ENCODE measurements around the gene STRA8.
A peak's percentile ranks its signal among the peaks of the same experiment; 100 is the strongest.

STRA8 gene

GRCh38 chr7:135270577-135271254 lies 37.1 kb downstream of the STRA8 start:
- no peak for DNase-seq

DNA sequence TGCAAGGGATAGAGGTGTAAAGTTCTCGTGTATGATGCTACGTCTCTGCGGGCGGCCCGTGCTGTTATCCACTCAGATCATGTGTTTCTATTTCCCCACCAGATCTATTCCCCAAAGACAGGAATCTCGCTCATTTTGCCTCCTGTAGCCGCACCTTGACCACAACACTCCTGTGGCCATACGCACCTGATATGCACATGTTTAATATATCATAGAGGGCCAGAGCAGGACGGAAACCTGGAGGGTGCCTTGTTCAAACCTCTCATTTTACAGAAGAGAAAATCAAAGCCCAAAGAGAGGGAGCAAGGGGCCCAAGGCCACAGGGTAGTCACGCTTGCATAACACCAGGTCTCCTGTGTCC lies 37.6 kb downstream of the STRA8 start:
- no peak for DNase-seq

DNA sequence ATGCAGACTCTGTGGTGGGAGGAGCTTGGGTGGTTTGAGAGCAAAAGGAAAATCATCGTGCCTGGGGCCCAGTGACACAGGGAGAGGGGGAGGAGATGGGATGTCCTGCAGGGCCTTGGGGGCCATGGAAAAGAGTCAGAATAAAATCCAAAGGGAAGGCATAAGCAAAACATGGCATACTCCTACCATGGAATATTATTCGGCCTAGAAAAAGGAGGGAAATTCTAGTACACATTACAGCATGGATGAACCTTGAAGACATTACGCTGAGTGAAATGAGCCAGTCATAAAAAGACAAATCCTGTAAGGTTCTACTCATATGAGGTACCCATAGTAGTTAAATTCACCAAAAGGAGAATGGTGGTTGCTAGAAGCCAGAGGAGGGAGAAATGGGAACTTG lies 38.7 kb downstream of the STRA8 start:
- DNase-seq = no peak

- DNase-seq = no peak
Measured at GRCh38 chr7:135273581-135273980, 39.9 kb downstream of the STRA8 start.

DNA sequence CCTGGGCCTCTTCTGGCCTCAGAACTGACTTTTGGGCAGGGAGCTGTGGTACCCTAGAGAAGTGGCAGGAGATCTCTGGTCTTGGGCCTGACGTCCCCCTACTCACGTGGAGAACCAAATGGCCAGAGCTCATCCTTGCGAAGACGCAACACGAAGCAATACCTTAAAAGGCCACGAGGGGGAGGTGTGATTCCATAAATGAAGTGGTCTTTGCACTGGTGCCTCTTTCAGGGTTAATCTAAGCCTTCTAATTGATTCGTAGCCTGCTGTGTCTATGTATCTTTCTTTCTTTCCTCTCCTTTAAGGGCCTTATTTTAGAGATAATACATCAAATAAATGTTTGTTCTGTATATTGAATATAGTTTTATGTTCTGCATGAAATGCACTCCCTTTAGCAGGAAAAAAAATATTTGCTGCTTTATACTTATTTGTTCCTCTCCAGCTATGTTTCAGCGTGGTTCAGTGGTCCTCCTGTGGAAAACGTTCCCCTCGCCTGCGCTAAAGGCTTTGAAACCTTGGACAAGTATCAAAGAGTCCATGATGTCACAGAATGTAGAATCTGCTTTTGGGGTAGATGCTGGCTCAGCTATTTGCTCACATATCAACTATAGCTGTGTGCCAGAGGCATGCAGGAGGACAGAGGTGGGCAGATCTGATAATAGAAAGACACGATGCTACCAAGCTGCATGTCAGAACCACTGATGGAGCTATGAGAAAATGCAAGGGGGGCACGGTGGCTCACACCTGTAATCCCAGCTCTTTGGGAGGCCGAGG lies 41.0 kb downstream of the STRA8 start:
- peak; percentile 64 to 66 for DNase-seq

DNA sequence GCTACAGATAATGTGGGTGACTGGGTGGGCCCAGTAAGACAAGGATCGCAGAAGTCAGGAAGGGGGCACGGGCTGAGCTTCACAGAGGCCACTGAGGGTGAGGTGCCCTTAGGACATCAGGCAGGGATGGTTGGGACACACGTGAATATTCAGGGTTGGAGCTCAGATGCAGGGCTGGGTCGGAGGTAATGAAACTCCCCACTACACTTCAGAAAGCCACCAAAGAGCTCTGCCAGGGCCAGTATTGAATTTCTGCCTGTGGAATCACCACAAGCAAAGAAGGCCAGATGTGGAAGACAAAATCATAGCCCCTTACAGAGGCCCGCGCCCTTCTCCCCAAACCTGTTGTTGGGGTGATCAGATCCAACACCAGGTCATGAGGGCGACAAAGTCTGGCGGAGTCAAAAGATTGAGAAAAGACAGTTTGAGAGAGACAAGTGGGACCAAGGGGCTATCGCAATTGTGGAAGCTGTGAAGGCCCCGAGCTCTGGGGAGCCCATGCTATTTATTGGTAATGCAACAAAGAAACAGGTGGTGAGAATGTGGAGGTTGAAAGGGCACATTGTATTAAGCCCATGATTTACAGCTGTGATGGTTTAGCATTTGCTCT lies 42.4 kb downstream of the STRA8 start:
- no peak for DNase-seq

- no peak for DNase-seq
Measured at GRCh38 chr7:135277161-135277560, 43.5 kb downstream of the STRA8 start.

GRCh38 chr7:135281363-135281949 lies 47.8 kb downstream of the STRA8 start:
- DNase-seq = peak; percentile 81 to 89

- no peak for DNase-seq
Measured at GRCh38 chr7:135282561-135283254, 49.1 kb downstream of the STRA8 start.

DNA sequence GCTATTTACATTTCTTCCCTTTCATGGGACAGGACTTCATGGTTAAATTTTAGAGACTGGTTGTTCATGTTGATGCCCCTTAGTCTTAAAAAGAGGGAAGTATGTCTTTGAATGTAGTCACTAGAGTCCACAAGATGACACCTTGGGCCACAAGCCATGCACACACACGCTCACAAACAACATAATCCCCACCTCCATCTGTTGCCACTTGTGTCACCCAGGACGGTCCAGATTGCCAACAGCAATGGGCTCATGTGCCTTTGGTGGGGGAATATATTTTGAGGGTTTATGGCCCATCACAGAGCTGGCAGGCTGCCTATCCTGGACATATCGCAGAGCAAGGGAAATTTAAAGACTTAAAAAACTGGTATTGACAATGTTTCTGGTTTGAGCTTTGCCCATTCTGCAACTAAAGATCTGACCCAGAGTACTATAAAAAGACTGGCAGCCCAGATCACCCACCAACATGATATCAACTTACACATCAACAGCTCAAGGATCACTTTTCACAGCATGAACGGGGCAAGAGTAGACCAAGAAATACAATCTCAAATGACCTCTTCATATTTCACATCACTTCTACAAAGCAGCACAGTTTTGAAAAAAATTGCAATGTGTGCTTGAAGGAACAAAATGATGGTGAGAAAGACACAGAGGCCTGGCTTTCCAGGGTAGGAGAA lies 50.5 kb downstream of the STRA8 start:
- no peak for DNase-seq

DNA sequence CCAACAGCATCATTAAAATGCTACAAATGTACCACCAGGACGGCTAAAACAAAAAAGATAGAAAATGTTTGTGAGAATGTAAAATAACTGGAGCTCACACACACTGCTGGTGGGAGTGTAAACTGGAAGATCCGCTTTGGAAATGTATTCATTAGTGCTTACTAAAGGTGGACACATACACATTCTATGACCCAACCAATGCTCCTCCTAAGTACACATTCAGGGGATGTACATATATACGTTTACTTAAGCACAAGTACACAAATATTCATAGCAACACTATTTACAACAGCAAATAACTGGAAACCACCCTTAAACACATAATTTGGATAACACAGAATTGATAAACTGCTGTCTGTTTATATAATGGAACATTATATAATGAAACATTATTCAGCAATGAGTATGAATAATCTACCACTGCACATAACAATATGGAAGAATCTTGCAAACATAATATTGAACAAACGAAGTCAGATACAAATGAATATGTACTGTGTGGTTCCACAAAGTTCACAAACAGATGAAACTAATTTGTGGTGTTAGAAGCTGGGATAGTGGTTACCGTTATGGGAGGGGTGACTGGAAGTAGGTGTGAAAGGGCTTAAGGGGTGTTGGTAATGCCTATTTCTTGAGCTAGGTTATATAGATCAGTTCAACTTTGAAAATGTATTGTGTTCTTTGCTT lies 52.1 kb downstream of the STRA8 start:
- DNase-seq = no peak

GRCh38 chr7:135286876-135287275 lies 53.2 kb downstream of the STRA8 start:
- no peak for DNase-seq

GRCh38 chr7:135290594-135290993 lies 57.0 kb downstream of the STRA8 start:
- no peak for DNase-seq

- no peak for DNase-seq
Measured at GRCh38 chr7:135291809-135292253, 58.2 kb downstream of the STRA8 start.

- no peak for DNase-seq
Measured at GRCh38 chr7:135299235-135299634, 65.6 kb downstream of the STRA8 start.

DNA sequence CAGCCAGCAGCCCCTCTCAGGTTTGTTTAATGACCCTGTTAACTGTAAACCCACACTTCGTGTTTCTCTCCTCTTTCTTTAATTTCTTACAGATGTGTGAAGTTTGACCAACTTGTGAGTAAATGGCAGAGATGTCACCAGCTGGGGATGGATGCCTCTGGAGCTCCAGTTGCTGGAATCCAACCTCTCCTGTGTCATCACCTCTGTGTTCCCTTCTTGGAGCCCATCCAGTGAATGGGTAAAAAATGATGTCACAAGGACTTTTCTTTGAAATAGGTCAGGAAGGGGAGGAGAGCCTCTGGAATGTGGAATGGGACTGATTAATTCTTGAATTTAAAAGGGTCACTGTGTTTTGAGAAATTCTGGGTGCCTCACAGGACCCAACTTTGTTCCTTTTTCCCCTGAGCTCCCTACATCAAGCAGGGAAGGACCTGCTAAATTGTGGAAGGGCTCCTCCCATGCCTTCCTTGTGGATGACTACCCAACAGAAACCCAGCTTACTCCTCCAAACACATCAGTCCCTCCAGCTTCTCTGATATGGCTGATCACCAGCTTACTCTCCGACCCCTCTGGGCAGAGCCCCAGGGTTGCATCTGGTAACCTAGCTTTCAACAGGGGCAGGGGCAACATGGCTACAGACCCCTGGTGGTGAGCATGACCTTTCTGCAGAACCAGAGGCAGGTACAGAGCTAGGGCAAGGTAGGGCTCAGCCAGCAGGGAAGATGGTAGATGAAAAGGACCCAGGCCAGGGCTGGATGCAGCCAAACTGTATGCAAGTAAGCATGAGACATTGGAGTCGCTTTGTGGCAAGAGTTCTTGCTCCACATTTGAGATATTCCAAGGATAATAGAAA lies 67.5 kb downstream of the STRA8 start:
- no peak for DNase-seq

Data from hippocampal formation (tissue), 2 donors.